Measurements from ENCODE around the gene MYOF.
"Not testable (repeated sequence)": the region's sequence is repeated elsewhere in the genome, so short reads cannot be mapped to it uniquely, and the experiment has no call there.

The MYOF gene

DNA sequence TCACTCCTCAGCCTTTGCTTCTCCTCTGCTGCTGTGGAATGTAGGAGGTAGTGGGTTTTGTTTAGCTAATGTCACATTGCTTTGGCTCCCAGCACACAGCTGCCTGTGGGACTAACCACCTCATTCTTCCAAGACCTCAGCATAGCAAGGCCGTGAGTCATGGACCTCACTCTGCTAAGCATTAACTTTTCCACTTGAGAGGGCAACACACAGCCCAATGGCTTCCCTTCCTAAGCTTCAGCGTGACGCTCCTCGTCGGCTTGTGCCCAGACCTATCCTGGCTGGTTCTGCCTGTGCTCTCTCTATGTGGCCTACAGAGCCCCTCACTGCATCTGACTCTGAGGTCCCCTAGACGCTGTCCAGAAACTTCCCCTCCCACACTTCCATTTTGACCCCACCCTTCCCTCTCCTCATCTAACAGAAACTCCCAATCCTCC, 23.3 kb downstream of the MYOF start:
- DNase-seq (ENCODE audit: low read depth in 2 of 2), result no peak

DNA sequence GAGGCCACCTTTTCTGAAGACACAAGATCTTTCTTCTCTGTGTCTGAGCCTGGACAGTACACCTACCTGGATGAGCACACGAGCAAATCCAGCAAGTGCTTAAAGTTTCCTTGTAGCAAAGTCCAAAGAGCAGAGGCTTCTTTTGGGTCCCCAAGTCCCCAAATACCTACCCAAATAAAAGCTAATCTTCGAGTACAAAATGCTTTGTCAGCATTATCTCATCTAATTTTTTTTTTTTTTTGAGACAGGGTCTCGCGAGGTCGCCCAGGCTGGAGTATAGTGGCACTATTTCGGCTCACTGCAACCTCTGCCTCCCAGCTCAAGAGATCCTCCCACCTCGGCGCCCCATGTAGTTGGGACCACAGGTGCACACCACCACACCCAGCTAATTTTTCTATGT, 24.6 kb downstream of the MYOF start:
- no peak for DNase-seq (ENCODE audit: low read depth in 2 of 2)

DNA sequence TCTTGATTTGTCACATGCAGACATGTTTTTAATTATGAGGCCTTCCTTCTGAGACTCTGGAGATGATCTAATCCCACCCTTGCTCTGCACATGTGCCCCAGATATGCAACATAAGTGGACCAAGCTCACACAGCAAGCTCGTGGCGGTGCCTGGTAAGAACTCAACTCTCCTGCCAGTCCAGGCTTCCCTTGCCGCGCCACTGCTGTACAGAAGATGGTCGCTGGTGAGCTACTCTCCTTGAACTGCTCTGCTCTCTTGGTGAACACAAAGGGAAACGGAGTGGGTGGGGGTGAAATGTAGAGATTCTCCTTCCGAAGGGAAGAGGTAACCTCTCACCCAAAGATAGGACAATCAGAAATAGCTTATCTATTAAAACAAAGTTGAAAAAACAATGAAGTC, 25.7 kb downstream of the MYOF start:
- no peak for DNase-seq (ENCODE audit: low read depth in 2 of 2)

DNA sequence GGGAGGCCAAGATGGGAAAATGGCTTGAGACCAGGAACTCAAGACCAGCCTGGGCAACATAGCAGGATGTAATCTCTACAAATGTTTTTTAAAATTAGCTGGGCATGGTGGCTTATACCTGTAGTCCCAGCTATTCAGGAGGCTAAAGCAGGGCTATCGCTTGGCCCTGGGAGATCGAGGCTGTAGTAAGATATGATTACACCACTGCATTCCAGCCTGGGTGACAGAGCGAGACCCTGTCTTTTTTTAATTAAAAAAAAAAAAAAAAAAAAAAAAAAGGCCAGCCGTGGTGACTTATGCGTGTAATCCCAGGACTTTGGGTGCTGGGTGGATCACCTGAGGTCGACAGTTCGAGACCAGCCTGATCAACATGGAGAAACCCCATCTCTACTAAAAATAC, 27.4 kb downstream of the MYOF start:
- no peak for DNase-seq (ENCODE audit: low read depth in 2 of 2)

DNA sequence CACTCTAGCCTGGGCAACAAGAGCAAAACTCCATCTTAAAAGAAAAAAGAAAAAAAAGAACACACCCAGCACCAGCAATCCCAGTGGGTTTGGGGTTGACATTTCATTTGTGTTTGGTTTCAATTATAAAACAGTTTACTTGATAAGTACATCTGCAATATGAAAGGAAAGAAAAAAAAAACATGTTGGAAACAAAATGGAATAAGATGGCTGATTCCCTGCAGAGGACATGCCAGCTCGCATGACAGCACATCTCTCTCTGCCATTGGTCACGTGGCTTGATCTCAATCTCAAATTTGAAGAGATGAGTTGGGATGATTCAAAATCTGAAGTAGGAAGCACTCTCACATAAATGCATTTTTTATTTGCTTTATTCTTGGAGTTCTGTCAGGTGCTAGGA, 28.0 kb downstream of the MYOF start:
- DNase-seq (ENCODE audit: low read depth in 2 of 2), result no peak

DNA sequence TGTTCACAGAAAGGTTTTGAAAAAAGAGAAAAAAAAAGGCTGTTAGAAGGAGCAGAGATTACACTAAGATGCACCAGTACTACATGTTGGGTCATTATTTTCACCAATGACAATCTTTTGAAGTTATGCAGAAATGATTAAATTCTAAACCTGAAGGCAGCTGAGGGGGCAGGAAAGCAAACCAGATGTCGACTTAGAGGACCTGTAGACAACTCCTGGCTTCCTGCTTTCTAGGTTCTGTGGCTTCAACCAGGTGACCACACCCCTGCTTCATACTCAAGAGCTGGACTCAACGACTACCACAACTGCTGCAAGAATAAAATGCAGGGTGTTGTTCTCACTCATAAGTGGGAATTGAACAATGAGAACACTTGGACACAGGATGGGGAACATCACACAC, 30.0 kb downstream of the MYOF start:
- no peak for DNase-seq (ENCODE audit: low read depth in 2 of 2)

DNA sequence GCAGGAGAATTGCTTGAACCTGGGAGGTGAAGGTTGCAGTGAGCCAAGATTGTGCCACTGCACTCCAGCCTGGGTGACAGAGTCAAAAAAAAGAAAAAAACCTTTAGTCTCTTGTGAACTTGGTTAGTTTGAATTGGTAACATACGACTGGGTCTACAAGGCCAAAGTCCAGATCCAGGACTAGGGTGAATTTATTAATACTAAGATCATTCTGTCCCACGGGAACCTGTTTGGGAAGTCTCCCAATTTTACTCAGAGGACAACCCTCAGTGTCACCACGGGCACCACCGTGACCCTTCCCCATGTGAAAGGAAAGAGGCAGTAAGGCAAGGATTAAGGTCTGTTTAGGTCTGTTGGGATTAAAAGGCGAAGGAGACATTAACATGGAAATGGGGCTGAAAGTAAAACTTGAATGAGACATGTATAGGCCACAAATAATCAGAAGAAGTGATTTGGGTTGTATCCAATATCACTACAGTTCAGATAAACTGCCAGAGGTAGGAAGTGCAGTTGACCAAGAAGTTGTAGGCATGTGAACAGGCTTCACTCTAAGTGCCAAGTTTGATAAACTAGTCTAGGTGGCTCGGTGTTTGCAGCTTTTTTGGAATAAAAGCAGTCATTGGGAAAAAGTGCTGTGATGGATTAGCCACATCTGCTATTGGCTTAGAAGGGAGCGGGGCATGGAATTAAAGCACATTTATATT, 30.7 kb downstream of the MYOF start:
- no peak for DNase-seq (ENCODE audit: low read depth in 2 of 2)

DNA sequence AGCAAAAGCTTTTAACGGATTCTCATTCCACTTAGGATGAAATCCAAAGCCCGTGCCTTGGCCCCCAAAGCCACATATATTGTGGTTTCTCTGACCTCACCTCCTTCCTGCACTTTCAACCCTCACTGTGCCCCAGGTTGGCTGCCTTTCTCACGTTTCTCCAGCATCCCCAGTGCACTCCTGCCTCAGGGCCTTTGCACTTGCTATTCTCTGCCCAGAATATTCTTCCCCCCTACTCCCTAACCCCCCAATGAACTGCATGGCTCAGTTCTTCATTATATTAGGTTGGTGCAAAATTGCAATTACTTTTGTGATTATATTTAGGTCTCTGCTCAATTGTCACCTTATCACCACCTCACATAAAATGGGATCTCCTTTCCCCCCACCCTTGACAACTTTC, 34.2 kb downstream of the MYOF start:
- no peak for DNase-seq (ENCODE audit: low read depth in 2 of 2)

DNA sequence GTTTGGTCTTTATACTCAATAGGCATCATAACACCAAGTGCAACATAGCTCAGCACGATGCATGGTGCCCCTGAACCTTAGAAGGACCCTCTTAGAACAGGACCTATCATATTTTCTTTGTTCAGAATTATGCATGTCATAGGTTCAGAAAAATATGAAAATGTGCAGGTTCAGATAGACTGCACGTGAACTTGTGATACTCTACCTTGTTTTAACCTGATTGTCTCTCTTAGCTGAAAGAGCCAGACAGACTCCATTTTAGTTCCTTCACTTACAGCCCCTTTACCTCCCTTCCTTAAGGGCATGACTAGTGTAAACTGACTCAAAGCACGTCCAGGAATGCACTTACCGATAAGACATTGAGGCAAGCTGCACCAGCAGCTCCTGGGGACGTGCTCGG, 35.1 kb downstream of the MYOF start:
- no peak for DNase-seq (ENCODE audit: low read depth in 2 of 2)

DNA sequence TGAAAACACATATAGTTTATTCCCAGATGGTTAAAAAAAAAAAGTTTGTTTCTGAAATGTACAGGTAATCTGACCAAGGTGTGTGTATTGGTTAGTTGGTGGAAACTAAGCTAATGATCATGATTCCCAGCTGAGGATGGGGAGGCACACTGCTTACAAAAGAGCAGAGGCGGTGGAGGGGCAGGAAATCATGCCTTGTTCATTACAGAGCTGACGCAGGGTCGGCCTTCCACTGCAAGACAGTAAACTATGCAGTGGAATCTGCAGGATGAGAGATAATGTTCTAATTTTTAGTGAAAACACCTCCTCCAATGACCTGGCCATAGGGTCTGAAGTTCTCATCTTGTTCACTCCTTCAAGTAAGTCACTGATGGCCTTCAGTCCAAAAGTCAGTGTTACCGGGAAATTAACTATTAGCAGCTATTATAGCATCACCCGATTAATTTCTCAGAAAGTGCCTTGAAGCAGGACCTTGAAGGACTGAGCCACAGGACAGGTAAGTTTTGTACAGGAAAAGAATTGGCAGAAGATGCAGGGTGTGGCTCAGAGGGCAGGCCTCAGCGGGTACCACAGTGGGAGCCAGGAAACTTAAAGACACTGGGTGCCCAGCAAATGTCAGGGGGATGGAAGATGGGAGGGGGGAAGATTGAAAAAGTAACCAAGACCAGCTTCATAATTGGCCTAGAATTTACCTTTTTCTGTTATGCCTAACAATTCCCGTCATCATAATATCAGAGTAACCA, 36.0 kb downstream of the MYOF start:
- DNase-seq (ENCODE audit: low read depth in 2 of 2), result no peak

DNA sequence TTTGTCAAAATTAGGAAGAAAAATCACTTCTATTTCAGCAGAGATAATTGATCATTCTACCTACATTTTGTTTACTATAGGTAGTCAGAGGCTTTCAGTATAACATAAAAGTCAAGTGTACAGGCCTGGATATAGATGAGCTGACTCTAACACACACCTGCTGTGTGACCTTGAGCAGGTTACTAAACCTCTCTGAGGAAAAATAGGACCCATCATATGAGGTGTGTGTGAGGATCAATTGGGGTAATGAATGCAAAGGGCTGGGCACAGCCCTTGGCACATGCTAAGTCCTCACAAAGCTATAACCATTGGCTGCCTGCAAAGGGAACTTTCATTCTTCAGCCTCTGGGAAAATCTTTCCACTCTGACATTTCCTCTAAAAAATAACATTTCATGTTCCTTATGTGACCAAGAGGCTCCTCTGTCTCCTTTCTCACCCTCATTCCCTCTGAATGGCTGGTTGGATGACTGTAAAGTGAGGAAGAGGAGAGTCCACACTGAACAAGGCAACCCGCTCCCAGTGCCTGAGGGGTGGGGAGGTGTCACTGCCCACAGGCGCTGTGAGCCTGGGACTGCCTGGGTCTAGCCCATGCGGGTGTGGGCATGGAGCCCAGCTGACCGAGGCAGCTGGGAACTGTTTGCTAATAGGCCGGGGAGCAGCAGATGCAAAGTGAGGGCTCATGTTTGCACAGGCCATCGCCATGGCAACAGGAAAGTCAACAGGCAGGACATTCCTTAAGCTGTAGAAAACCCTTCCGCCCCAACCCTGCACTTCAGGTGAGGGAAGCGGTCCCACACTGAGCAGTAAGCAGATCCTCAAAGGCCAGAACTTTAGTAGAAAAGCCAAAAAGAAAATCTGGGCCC, 36.8 kb downstream of the MYOF start:
- no peak for DNase-seq (ENCODE audit: low read depth in 2 of 2)

DNA sequence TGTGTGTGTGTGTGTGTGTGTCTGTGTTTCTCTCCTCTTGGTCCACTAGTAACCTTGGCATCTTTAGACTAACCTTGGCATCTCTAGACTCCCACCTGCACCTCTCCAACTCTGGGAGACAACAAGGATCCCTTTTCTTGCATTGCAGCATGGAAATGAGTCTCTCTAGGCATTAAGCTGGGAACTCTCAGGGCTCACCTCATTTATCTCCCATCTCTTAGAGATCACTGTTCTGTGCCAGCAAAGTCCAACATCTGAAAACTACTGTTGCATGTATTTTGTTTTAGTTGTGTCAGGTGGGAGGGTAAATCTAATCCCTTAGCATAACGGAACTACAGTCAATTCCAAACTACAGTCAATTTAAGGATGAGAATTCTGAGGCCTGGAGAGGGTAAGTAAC, 38.7 kb downstream of the MYOF start:
- no peak for DNase-seq (ENCODE audit: low read depth in 2 of 2)

DNA sequence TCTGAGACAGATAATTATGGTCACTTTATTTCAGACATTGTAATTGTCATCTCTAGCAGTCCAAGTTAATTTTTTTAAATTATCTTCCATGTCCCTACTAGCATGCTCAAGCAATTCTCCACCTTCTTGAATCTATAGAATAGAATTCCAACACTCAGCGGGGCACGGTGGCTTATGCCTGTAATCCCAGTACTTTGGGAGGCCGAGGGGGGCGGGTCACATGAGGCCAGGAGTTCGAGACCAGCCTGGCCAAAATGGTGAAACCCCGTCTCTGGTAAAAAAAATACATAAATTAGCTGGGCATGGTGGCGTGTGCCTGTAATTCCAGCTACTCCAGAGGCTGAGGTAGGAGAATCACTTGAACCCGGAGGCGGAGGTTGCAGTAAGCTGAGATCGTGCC, 39.4 kb downstream of the MYOF start:
- DNase-seq (ENCODE audit: low read depth in 2 of 2), result not testable (repeated sequence)

DNA sequence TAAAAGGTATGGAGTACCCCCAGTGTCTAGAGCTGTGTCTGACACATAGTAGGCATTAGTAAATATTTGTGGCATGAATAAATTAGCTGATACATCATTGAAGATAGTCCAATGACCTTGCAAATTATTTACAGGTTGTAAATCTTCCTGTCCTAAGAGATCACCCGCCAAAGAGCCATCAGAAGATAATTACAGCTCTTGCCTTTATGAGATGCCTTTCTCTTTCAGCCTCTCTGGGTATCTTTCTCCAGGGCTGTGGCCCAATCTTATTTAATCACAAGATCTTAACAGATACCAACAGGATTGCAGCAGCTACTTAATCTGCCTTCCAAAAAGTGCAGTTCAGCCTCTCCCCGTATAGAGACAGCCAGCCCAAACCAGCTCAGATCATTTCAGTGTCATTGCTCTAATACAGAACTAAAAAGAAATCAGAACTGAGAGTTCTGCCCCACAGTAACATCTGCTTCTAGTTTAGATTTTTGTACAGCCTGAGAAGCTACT, 41.5 kb downstream of the MYOF start:
- DNase-seq (ENCODE audit: low read depth in 2 of 2), result no peak

DNA sequence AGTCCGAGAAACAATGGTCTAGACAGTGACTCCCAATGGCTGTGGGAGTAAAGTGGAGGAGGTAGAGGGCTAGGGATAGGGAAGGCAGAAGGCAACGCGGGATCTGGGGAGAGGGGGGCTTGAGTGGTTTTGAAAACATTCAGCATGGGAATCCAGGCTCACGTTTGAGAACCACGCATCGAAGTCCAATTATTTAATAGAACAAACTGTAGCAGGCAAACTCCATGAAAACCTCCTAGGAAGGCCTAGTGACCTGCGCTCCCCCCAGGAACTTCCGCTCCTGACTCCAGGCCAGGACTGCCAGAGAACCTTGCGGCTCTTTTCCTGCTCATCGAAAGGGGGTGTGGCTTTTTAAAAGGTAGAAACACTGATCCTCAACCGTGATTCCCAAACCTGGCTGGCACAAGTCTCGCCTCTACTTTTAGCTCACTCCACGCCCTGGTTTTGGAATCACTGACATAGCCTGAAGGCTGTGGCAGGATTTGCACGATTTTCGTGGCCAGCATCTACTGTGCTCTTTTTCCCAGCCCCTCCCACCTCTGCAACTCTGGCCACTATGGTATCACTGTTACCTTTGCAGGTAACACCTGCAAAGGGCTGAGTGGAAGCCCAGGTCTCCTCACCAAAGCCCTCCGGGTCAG, 43.4 kb downstream of the MYOF start:
- DNase-seq (ENCODE audit: low read depth in 2 of 2), result no peak

DNA sequence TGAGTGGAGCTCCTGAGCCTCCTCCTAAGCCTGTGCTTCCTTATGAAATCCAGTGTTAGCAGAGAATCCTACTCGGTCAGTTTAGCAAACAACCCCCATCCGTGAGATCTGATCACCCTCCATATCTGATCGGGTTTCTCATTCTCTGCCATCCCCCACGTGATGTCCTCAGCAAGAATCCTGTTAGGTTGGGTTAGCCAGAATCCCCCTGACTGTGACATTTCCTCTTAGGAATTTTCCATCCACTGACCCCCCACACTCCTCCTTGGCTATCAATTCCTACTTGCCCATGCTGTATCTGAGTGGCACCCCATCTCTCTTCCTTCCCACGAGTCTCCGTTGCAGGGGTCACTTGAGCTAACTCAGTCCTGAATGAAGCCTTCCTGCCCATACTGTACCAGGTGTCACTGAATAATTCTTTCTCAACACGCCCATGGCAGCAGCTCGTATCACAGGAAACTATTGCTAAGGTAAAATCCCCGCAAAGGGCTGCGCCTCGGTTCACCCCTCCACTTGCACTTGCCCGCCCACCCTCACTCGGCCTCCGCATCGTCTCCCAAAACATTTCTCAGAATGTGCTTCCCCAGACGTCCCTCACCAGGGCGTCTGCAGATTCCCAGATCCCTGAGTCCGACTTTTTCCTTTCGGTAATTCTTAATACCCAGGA, 44.1 kb downstream of the MYOF start:
- no peak for DNase-seq (ENCODE audit: low read depth in 2 of 2)

DNA sequence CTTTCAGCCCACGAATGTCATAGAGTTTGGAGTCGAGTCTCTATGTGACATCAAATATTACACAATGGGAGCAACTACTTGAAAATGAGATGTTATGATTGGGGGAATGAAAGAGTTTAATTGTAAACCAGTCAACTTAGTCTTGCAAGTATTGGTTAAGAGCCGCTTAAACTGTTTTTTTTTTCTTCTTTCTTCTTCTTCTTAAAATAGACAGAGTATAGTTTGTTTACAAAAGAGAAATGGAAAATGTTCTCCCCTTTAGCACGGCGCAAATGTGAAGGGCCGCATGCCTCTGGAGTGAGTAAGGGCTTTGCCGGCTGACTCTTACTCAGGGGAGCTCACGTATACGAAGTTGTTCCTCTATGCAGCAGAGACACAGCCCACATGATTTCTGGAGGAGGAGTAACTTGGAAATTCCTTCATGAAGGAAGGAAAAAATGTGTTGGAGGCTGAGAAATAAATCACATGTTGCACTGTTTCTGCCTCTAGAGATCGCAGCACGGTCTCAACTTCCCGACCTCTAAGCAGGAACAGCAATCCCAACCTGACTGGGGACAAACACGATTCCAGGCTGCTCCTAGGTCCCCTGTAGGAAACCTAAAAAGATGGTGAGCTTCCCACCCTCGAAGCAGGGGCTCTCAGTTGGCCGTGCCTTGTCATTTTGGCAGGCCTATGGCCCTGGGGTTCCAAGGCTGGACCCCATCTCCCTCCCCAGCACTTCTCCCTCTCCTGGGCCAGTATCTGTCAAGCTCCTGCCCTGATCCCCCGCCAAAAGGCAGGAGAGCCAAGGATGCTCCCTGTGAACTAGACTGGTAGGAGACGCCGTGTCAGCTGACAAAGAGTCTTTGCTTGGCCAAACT, 44.8 kb downstream of the MYOF start:
- no peak for DNase-seq (ENCODE audit: low read depth in 2 of 2)

DNA sequence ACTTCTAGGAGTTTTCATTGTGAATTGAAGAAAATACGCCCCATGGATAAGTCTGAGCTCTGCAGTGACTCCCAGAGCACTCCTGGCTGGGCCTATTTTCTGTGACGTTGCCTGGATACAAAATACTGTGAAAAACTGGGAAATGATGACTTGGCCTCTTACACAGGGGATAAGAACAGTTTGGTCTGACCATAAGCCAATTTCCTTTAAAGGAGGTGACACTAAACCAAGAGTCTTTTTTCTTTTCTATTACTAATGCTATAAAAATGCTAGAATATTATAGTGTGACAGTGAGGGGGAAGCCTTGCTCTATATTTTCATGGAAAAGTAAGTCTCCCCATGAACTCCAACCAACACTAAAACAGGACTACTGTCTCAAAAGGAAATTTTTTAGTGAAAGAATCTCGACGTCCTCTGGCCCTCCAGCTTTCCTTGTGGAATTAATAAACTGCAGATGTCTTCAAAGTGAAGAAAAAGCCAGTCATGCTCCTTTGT, 45.5 kb downstream of the MYOF start:
- no peak for DNase-seq (ENCODE audit: low read depth in 2 of 2)

DNA sequence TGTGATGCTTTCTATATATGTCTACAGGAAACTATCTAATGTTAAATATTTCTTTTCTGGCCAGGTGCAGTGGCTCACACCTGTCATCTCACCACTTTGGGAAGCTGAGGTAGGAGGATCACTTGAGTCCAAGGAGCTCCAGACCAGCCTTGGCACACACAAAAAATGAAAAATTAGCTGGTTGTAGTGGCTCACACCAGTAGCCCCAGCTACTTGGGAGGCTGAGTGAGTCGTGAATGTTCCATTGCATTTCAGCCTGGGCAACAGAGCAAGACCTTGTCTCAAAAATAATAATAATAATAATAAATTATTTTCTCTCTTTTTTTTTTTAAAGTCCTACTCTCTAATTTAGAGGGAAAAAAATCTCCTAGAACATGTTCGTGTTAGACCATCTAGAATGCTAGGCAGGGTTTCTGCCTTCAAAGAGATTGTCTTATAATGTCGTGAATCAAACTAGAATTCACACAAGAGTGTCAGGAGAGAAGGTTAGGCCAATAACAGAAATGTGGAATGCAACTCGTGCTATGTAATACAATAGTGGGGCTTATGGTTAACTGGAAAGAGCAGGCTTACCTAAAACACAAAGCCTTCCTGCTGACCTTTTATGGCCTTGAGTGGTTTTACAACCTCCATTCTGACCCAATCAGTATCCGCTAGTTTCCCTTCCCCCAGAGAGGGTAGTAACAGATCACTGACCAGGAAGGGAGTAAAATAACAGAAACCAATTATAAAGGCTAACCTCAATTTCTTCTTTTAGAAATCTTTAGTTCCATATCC, 46.3 kb downstream of the MYOF start:
- no peak for DNase-seq (ENCODE audit: low read depth in 2 of 2)

Data from stimulated activated CD8-positive, alpha-beta memory T cell treated with anti-CD3 and anti-CD28 coated beads, Interleukin-2, amount 100 ng/mL, for 1 hour (primary cell).